HCT116 (cell line): Measurements from ENCODE around the gene GAL3ST3. TPM values are rescaled to one million over a fixed set of nuclear protein-coding genes. Genes with fewer than 3 reads are reported as not detected.

Experiments
- ATAC-seq: fragments of 200-7000 bp; cut with Tn5 transposase; 2 replicates; pipeline ENCODE4 v1.9.1; 2020; ENCODE audit warnings: mild to moderate bottlenecking, moderate library complexity
- BruUV-seq: library from RNA; stranded (reverse); fragments of 400-500 nt; replicated peaks from 2 replicates; lab custom pipeline; 2021; lab: Mats Ljungman, UMichigan
- CTCF ChIA-PET: fragments of 300-600 bp; sonication (Branson Sonifier 250); formaldehyde crosslinking; loops from one replicate; lab custom pipeline; 2021; ENCODE audit warnings: antibody characterized with exemption; lab: Charles Lee
- POLR2A ChIA-PET: fragments of 300-600, 350-600 bp; sonication (Branson Sonifier 250); formaldehyde crosslinking; loops from one replicate; lab custom pipeline; 2021; ENCODE audit warnings: antibody characterized with exemption; lab: Charles Lee
- RAD21 ChIA-PET, 2 experiments: fragments of 300-600 bp; sonication (Branson Sonifier 250); formaldehyde crosslinking; loops; one replicate each; lab custom pipeline; 2023; ENCODE audit warnings: low total read pairs in 2 of 2; ENCODE audit not compliant: uncharacterized antibody in 2 of 2, unreplicated experiment in 2 of 2, low non-redundant PET in 1 of 2; lab: Charles Lee
- DNase-seq: peaks from one replicate; pipeline ENCODE4 v3.0.0-alpha.2; 2010; ENCODE audit warnings: low read depth, low spot score
- H2AFZ ChIP-seq: fragments of 200-600 bp; shearing (Covaris generic), sonication (generic); 2 replicates; pipeline ENCODE4 v1.6.1; 2017; ENCODE audit warnings: low read depth, mixed run types, mixed read lengths, antibody characterized with exemption, low read length; ENCODE audit not compliant: poor library complexity, severe bottlenecking
- H3K27ac ChIP-seq: 2 replicates; pipeline ENCODE4 v1.5.1; 2012; ENCODE audit warnings: low read depth, low read length
- H3K27me3 ChIP-seq: fragments of 200-600 bp; sonication (generic); 2 replicates; pipeline ENCODE4 v1.6.1; 2016; ENCODE audit warnings: mixed run types, low read length, mixed read lengths; ENCODE audit not compliant: insufficient read depth
- H3K36me3 ChIP-seq, 2 experiments: fragments of 200-500 bp in 1 of 2; fragments of 200-600 bp in 1 of 2; sonication (Bioruptor generic) in 1 of 2; sonication (generic) in 1 of 2; 2 replicates each; pipeline versions ENCODE4 v1.5.1 to v1.6.1; 2014 to 2016; ENCODE audit warnings: low read length in 2 of 2, inconsistent platforms in 1 of 2, mixed read lengths in 1 of 2, mixed run types in 1 of 2; ENCODE audit not compliant: insufficient read depth in 2 of 2, control insufficient read depth in 1 of 2
- H3K4me1 ChIP-seq, 2 experiments: fragments of 200-600 bp in 1 of 2; sonication (generic) in 1 of 2; 2 replicates each; pipeline versions ENCODE4 v1.5.1 to v1.6.1; 2012 to 2017; ENCODE audit warnings: low read length in 2 of 2, inconsistent platforms in 1 of 2, mild to moderate bottlenecking in 1 of 2, mixed read lengths in 1 of 2, mixed run types in 1 of 2, moderate library complexity in 1 of 2; ENCODE audit not compliant: insufficient read depth in 2 of 2, control insufficient read depth in 1 of 2
- H3K4me2 ChIP-seq: fragments of 200-600 bp; sonication (generic); 2 replicates; pipeline ENCODE4 v1.6.1; 2017; ENCODE audit warnings: mixed run types, low read length, mixed read lengths
- H3K4me3 ChIP-seq, 2 experiments: fragments of 200-600 bp in 1 of 2; sonication (generic) in 1 of 2; replicated peaks in 1 of 2; 2 replicates each; pipeline ENCODE4 v1.5.1; 2011 to 2016; ENCODE audit warnings: low read length in 2 of 2, control low read depth in 1 of 2, low read depth in 1 of 2, mild to moderate bottlenecking in 1 of 2, mixed read lengths in 1 of 2, mixed run types in 1 of 2
- H3K79me2 ChIP-seq: fragments of 200-600 bp; sonication (generic); 2 replicates; pipeline ENCODE4 v1.6.1; 2017; ENCODE audit warnings: mild to moderate bottlenecking, mixed run types, low read length, moderate library complexity, mixed read lengths; ENCODE audit not compliant: insufficient read depth
- H3K9ac ChIP-seq: fragments of 200-600 bp; sonication (generic); 2 replicates; pipeline ENCODE4 v1.6.1; 2016; ENCODE audit warnings: low read length, mixed read lengths
- H3K9me2 ChIP-seq: fragments of 200-600 bp; sonication (generic), shearing (Covaris generic); 2 replicates; pipeline ENCODE4 v1.6.1; 2017; ENCODE audit warnings: mixed run types, mild to moderate bottlenecking, moderate library complexity; ENCODE audit not compliant: insufficient read depth
- H3K9me3 ChIP-seq, 2 experiments: fragments of 200-500 bp in 1 of 2; fragments of 200-600 bp in 1 of 2; sonication (Bioruptor generic) in 1 of 2; sonication (generic) in 1 of 2; 2 replicates each; pipeline ENCODE4 v1.6.1; 2014 to 2017; ENCODE audit warnings: low read length in 2 of 2, mixed read lengths in 2 of 2, inconsistent platforms in 1 of 2, low read depth in 1 of 2, mild to moderate bottlenecking in 1 of 2, mixed run types in 1 of 2, moderate library complexity in 1 of 2; ENCODE audit not compliant: control insufficient read depth in 1 of 2, insufficient read depth in 1 of 2
- H4K20me1 ChIP-seq: fragments of 200-600 bp; sonication (generic), shearing (Covaris generic); 2 replicates; pipeline ENCODE4 v1.6.1; 2017; ENCODE audit warnings: mixed run types, mild to moderate bottlenecking, moderate library complexity; ENCODE audit not compliant: insufficient read depth
- CBX3 ChIP-seq: IDR thresholded peaks from 2 replicates; pipeline ENCODE4 v1.6.1; 2012; ENCODE audit warnings: low read depth
- CEBPB ChIP-seq: IDR thresholded peaks from 2 replicates; pipeline ENCODE4 v1.6.1; 2012; ENCODE audit warnings: low read depth
- EGR1 ChIP-seq: IDR thresholded peaks from 2 replicates; pipeline ENCODE4 v1.6.1; 2012; ENCODE audit warnings: low read depth
- ELF1 ChIP-seq: IDR thresholded peaks from 2 replicates; pipeline ENCODE4 v1.6.1; 2012; ENCODE audit warnings: low read depth, borderline replicate concordance
- EZH2phosphoT487 ChIP-seq: fragments of 200-600 bp; IDR thresholded peaks from 2 replicates; pipeline ENCODE4 v1.6.1; 2018; ENCODE audit warnings: antibody characterized with exemption, borderline replicate concordance
- FOSL1 ChIP-seq: IDR thresholded peaks from 2 replicates; pipeline ENCODE4 v1.6.1; 2012; ENCODE audit warnings: low read depth
- JUND ChIP-seq: IDR thresholded peaks from 2 replicates; pipeline ENCODE4 v1.6.1; 2012
- POLR2A ChIP-seq: IDR thresholded peaks from 2 replicates; pipeline ENCODE4 v1.7.0; 2011; ENCODE audit warnings: borderline replicate concordance; ENCODE audit not compliant: insufficient read depth, insufficient read length; ENCODE audit errors: extremely low read depth
- POLR2AphosphoS5 ChIP-seq: IDR thresholded peaks from 2 replicates; pipeline ENCODE4 v1.6.1; 2011; ENCODE audit warnings: mild to moderate bottlenecking, low read depth, low read length, moderate library complexity
- RAD21 ChIP-seq: IDR thresholded peaks from 2 replicates; pipeline ENCODE4 v1.6.1; 2012; ENCODE audit warnings: low read depth, mild to moderate bottlenecking
- REST ChIP-seq: IDR thresholded peaks from 2 replicates; pipeline ENCODE4 v1.6.1; 2012; ENCODE audit warnings: low read depth
- SP1 ChIP-seq: IDR thresholded peaks from 2 replicates; pipeline ENCODE4 v1.6.1; 2012; ENCODE audit warnings: low read depth
- SRF ChIP-seq: IDR thresholded peaks from 2 replicates; pipeline ENCODE4 v1.6.1; 2012; ENCODE audit warnings: low read depth
- TCF7L2 ChIP-seq: IDR thresholded peaks from 2 replicates; pipeline ENCODE4 v1.7.0; 2011; ENCODE audit warnings: borderline replicate concordance, inconsistent platforms; ENCODE audit not compliant: insufficient read depth, insufficient read length; ENCODE audit errors: extremely low read depth
- ZBTB33 ChIP-seq: IDR thresholded peaks from 2 replicates; pipeline ENCODE4 v1.6.1; 2011; ENCODE audit warnings: mild to moderate bottlenecking, low read length, moderate library complexity; ENCODE audit not compliant: insufficient replicate concordance; ENCODE audit errors: extremely low read depth
- intact Hi-C: fragments of 100-400 bp; cut with micrococcal nuclease; formaldehyde crosslinking; loops from 2 replicates; pipeline ENCODE4 v1.10.0; 2022
- total RNA-seq: library from RNA; stranded (reverse); gene quantifications from one replicate; pipeline ENCODE4 v1.2.1, GENCODE V29; 2021; ENCODE audit not compliant: unreplicated experiment

The GAL3ST3 gene
- total RNA-seq, 1 experiment from 2014 or later: not detected

- peaks cover 10 to 44% of the 10 kb centered on the region in 2 experiments for H3K4me1 ChIP-seq
- ChIA-PET POLR2A (no interaction called here), RAD21 (no interaction called here), CTCF (no interaction called here)
- no peak overlapping the region for H3K9ac ChIP-seq
- no peak overlapping the region for H3K4me3 ChIP-seq
- no peak overlapping the region for H3K27ac ChIP-seq
- H3K4me2 ChIP-seq: no peak overlapping the region
- BruUV-seq: no TSS peak
- TF ChIP-seq POLR2AphosphoS5: no peak
- TF ChIP-seq CBX3: no peak
- no peak for TF ChIP-seq POLR2A
- TF ChIP-seq CEBPB: no peak
- no peak for TF ChIP-seq SP1
- no peak for TF ChIP-seq TCF7L2
- TF ChIP-seq RAD21: no peak
- no peak for TF ChIP-seq EGR1
- TF ChIP-seq FOSL1: no peak
- TF ChIP-seq SRF: no peak
- TF ChIP-seq EZH2phosphoT487: no peak
- TF ChIP-seq REST: no peak
- no peak for TF ChIP-seq ZBTB33
- no peak for TF ChIP-seq ELF1
- TF ChIP-seq JUND: no peak
- no peaks in the 10 kb centered on the region for H3K9me2 ChIP-seq
- DNase-seq (no peak), ATAC-seq (no peak)
- intact Hi-C loops: no loop called here
- H3K79me2 ChIP-seq: peaks cover 33% of the 10 kb centered on the region
- H2AFZ ChIP-seq: no peak overlapping the region
- H3K27me3 ChIP-seq: no peaks in the 10 kb centered on the region
- H3K9me3 ChIP-seq: no peaks in the 10 kb centered on the region
- peaks cover under 1 to 4% of the 10 kb centered on the region in 2 experiments; a peak in 2 of 4 replicates for H3K36me3 ChIP-seq
- no peaks in the 10 kb centered on the region for H4K20me1 ChIP-seq
Measured at GRCh38 chr11:66073669-66074068, 24.7 kb upstream of the GAL3ST3 start.
